HUDEP-2 (cell line): ENCODE measurements around the gene EGLN3.
A peak's percentile ranks its signal among the peaks of the same experiment; 100 is the strongest.

Source experiments
- DNase-seq, 76 experiments: peaks; one replicate each; lab custom pipeline; 2025; ENCODE audit not compliant: unreplicated experiment in 76 of 76; lab: John Stamatoyannopoulos, UW

The EGLN3 gene

DNA sequence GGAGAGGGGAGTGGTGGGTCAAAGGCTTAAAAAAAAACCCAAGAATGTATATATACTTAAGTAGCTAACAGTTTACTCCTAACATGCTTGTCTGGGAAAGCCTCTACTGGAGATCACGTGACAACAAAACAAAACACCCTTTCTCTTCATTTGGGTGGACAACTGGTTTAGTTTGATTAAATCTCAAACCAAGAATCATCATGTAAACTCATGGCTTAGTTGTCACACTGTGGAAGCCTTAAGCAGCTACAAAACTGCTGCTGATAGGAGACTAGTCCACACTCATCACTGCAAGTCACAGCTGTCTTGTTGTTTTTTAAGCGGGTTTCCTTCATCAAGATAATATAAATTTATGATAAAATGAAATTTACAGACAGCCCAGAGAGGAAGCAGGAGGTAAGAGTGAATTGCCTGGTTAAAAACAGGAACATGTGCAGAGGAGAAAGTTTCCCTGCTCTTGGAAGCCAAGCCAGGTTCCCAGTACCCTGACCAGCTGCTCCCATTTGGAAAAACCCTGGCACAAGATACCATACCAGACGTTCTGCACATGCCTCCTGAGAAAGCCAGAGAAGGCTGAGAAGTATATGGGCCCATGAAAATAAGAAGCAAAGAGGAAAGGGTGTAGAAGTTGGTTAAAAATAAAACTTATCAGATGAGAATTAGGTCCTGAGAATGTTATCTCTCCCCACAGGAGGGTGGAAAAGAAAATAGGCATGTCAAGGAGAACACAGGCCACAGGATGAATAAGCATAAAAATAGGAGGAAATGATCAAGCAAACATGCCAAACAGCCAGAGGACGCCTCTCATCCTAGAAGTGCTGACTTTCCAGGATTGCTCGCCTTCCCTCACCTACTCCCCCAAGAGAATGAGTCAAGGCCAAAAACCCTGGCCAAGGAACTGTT, 34.0 kb downstream of the EGLN3 start:
- peak in 9 of 76 experiments; percentile 2 to 31 (median 4) for DNase-seq

GRCh38 chr14:33915682-33916081, 35.2 kb downstream of the EGLN3 start:
- no peak for DNase-seq

GRCh38 chr14:33914676-33915516, 36.0 kb downstream of the EGLN3 start:
- DNase-seq, result peak in 2 of 76 experiments; percentile 2 to 11

- no peak for DNase-seq
Measured at GRCh38 chr14:33911046-33911445, 39.8 kb downstream of the EGLN3 start.

- no peak for DNase-seq
Measured at GRCh38 chr14:33910435-33910834, 40.4 kb downstream of the EGLN3 start.

DNA sequence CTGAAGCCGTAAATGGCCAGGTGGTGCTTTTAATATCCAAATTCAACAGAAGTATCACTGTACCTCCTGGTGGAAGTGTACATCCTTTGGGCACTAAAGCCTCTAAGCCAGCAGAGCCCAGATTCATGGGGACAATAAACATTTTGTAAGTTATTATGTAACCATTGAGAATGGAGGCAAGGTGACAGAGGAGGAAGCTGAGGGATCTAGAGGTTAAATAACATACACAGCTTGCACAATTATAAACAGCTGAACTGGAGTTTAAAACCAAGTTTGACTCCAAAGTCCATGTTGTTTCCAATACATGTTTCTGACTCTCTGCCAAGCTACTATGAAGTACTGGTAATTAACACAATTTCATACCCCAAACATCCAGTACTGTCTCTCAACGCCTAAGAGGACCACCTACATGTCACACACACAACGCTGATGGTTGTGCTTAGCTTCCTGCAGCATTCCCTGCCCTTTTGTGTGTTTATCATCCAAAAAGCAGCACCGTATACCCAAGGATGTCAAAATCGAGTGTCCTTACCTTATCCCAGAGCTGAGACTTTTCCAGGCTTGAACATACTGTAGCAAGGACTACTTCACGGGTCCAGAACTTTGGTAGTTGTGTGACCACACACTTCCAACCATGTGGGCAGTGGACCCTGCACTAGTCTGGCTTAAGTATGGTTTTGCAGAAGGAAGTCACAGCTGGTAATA, 41.3 kb downstream of the EGLN3 start:
- no peak for DNase-seq

GRCh38 chr14:33908540-33909223, 42.2 kb downstream of the EGLN3 start:
- peak in 2 of 76 experiments; percentile 2 to 9 for DNase-seq

- no peak for DNase-seq
Measured at GRCh38 chr14:33906968-33907367, 43.9 kb downstream of the EGLN3 start.

- no peak for DNase-seq
Measured at GRCh38 chr14:33904609-33905008, 46.3 kb downstream of the EGLN3 start.

- no peak for DNase-seq
Measured at GRCh38 chr14:33903369-33903768, 47.5 kb downstream of the EGLN3 start.

- DNase-seq, result no peak
Measured at GRCh38 chr14:33902363-33902762, 48.5 kb downstream of the EGLN3 start.

DNA sequence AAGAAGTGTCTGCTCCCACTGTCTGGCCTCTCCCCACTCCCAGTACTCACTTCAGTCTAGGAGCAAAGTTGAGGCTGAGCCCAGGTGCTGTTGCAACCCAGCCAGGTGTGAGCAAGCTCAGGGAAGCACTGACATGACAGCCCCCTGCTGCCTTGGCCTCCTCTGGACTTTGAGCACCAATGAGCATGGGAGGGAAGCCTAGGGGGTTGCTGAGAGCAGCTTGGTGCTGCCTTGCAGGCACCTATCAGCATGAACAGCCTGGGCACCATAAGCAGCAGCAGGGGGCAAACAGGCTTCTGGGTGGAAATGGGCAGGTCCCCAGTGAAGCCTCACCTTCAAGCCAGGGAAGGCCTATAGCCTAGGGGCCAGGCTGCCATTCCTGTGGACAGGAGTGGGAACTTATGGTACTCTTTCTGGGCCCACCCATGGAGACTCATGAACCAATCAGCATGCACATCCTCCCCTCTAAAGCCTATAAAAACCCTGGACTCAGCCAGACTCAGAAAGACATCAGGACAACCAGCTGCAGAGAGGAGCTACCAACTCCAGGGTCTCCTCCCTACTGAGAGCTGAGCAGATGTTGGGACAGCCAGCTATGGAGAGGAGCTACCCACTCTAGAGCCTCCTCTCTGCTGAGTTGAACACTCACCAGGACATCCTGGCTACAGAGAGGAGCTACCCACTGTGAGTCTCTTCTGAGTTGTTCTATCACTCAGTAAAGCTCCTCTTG, 49.3 kb downstream of the EGLN3 start:
- no peak for DNase-seq

DNA sequence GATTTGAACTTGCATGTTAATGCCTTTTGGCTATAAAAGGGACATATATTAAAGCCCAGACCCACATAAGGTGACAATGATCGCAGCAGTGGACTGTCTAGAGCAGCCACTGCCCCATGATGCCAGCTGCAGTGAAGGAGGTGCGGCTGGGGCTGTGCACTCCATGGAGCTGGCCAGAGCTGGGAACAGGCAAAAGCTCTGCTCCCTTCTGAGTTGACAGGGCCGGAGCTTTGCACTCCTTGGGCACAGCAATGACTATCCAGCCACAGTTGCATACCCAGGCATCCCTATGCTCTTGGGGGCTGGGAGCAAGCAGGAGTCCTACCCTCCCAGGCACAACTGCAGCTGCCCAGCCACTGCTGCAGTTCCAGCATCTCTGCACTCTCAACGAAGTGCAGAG, 50.2 kb downstream of the EGLN3 start:
- DNase-seq, result no peak

- no peak for DNase-seq
Measured at GRCh38 chr14:33899723-33900341, 51.0 kb downstream of the EGLN3 start.

- DNase-seq, result no peak
Measured at GRCh38 chr14:33897878-33898535, 52.9 kb downstream of the EGLN3 start.

- DNase-seq, result no peak
Measured at GRCh38 chr14:33897382-33897781, 53.5 kb downstream of the EGLN3 start.

DNA sequence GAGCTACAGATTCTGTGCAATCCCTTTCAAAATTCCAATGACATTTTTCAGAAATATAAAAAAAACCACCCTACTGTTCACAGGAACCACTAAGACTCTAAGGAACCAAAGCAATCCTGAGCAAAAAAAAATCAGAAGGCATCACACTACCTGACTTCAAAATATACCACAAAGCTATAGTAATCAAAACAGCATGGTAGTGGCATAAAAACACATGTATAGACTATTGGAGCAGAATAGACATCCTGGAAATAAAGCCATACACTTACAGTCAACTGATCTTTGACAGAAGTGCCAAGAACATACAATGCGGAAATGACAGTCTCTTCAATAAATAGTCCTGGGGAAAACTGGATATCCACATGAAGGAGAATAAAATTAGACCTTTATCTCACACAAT, 56.5 kb downstream of the EGLN3 start:
- no peak for DNase-seq

- no peak for DNase-seq
Measured at GRCh38 chr14:33891700-33892099, 59.2 kb downstream of the EGLN3 start.

DNA sequence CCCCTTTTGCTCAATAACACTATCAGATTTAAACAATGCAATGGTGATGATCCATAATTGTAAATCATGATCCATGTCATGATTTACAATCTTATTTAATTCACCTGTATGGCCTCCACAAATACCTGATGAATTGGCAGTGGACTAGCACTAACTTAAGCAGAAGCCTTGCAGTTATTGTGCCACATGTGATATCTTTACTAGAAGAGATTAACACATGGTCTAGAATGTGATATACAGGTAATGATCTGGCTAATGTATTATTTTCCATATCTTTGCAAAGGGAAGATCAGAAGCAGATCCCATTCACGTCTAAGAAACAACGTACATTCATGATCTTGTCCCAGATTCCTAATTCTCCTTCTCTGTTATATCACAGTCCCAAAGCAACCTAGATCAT, 66.0 kb downstream of the EGLN3 start:
- DNase-seq, result no peak
